Suprapubic skin (tissue), 4 donors: ENCODE results near the gene HAUS7. TPM values are rescaled to one million over a fixed set of nuclear protein-coding genes. Genes with fewer than 3 reads are reported as not detected.

Source experiments
- DNase-seq, 2 donors: peaks; one replicate each; pipeline ENCODE4 v3.0.0-alpha.2; 2019; ENCODE audit warnings: low spot score in 2 of 2
- H3K27ac ChIP-seq: fragments of 200-600 bp; sonication (generic); one replicate; pipeline ENCODE4 v1.5.1; 2019
- H3K27me3 ChIP-seq: fragments of 200-600 bp; sonication (generic); one replicate; pipeline ENCODE4 v1.5.1; 2019
- H3K36me3 ChIP-seq: fragments of 200-600 bp; sonication (generic); one replicate; pipeline ENCODE4 v1.5.1; 2019
- H3K4me1 ChIP-seq: fragments of 200-600 bp; sonication (generic); one replicate; pipeline ENCODE4 v1.5.1; 2019
- H3K4me3 ChIP-seq: fragments of 200-600 bp; sonication (generic); one replicate; pipeline ENCODE4 v1.5.1; 2019; ENCODE audit warnings: mild to moderate bottlenecking
- H3K9me3 ChIP-seq: fragments of 200-600 bp; sonication (generic); one replicate; pipeline ENCODE4 v1.5.1; 2019
- CTCF ChIP-seq, 2 donors: fragments of 200-600 bp in 1 of 2; fragments of 450-650 bp in 1 of 2; sonication (generic) in 1 of 2; IDR thresholded peaks; one replicate each; pipeline ENCODE4 v1.5.1; 2016 to 2019; ENCODE audit warnings: antibody characterized with exemption in 2 of 2, mild to moderate bottlenecking in 1 of 2, moderate library complexity in 1 of 2
- EP300 ChIP-seq: sonication (generic); formaldehyde crosslinking; IDR thresholded peaks from one replicate; pipeline ENCODE4 v1.6.1; 2017; ENCODE audit warnings: antibody characterized with exemption
- POLR2A ChIP-seq, 2 donors: fragments of 450-650 bp; IDR thresholded peaks; one replicate each; pipeline ENCODE4 v1.6.1; 2017; ENCODE audit warnings: antibody characterized with exemption in 2 of 2, mild to moderate bottlenecking in 2 of 2, moderate library complexity in 2 of 2
- POLR2AphosphoS5 ChIP-seq, 3 donors: sonication (generic); formaldehyde crosslinking; IDR thresholded peaks; one replicate each; pipeline ENCODE4 v1.6.1; 2017; ENCODE audit warnings: antibody characterized with exemption in 3 of 3
- WGBS: methylation state at CpG from one replicate; pipeline ENCODE4 v1.1.5; 2018; 5-methylcytosine and 5-hydroxymethylcytosine counted together
- total RNA-seq, 4 donors: library from RNA; depleted of rRNA; stranded (reverse); fragments of >200 nt; gene quantifications; one replicate each; pipeline ENCODE4 v1.1.0, GENCODE V29; 2016

HAUS7 gene
- total RNA-seq, 4 donors from 2014 or later: 16.4 to 43.4 (median 18.9) TPM

- Histone ChIP-seq H3K4me3 (peak within 1 kb of the TSS; percentile 36), H3K27ac (no peak within 1 kb of the TSS), H3K9me3 (no peaks in the 10 kb centered on the region), H3K4me1 (peaks cover 44% of the 10 kb centered on the region), H3K36me3 (no peaks in the 10 kb centered on the region), H3K27me3 (no peaks in the 10 kb centered on the region)
- no peak for DNase-seq
- 40% methylated on average over 21 of the region's 41 CpGs for WGBS
- no peak for TF ChIP-seq POLR2A (IDR thresholded peaks at IDR 0.05)
- no peak for TF ChIP-seq EP300
- no peak for TF ChIP-seq POLR2AphosphoS5 (IDR thresholded peaks at IDR 0.05)
- TF ChIP-seq CTCF (IDR thresholded peaks at IDR 0.05): peak in 1 of 2 donors; percentile 13
Measured at GRCh38 chrX:153494541-153495361, 24.4 kb upstream of the HAUS7 start, which contains the start of gene BGN. Gene BGN (plus strand): TSS chrX:153494980. CDS start chrX:153504632, 9,652 bp downstream.

- Histone ChIP-seq H3K36me3 (no peaks in the 10 kb centered on the region), H3K4me3 (peak overlapping the region; percentile 36), H3K4me1 (peaks cover 38% of the 10 kb centered on the region), H3K27ac (no peak overlapping the region), H3K27me3 (no peaks in the 10 kb centered on the region), H3K9me3 (no peaks in the 10 kb centered on the region)
- TF ChIP-seq CTCF (IDR thresholded peaks at IDR 0.05) (no peak), EP300 (no peak), POLR2AphosphoS5 (IDR thresholded peaks at IDR 0.05) (no peak), POLR2A (IDR thresholded peaks at IDR 0.05) (no peak)
- no peak for DNase-seq
- WGBS: 69% methylated on average over 5 of the region's 12 CpGs
Measured at GRCh38 chrX:153494061-153494460, 23.7 kb upstream of the HAUS7 start.

GRCh38 chrX:153493085-153493484, 22.7 kb upstream of the HAUS7 start:
- WGBS: 77% methylated on average over 11 of the region's 11 CpGs

GRCh38 chrX:153492543-153492942, 22.2 kb upstream of the HAUS7 start:
- no peak for DNase-seq
- Histone ChIP-seq H3K4me1 (peaks cover 45% of the 10 kb centered on the region), H3K27me3 (no peaks in the 10 kb centered on the region), H3K9me3 (no peaks in the 10 kb centered on the region), H3K4me3 (no peak overlapping the region), H3K27ac (no peak overlapping the region), H3K36me3 (no peaks in the 10 kb centered on the region)
- TF ChIP-seq CTCF (IDR thresholded peaks at IDR 0.05) (no peak), EP300 (no peak), POLR2A (IDR thresholded peaks at IDR 0.05) (no peak), POLR2AphosphoS5 (IDR thresholded peaks at IDR 0.05) (no peak)
- 79% methylated on average over 12 of the region's 12 CpGs for WGBS

More at GRCh38 chrX:153493085-153493484, 22.7 kb upstream of the HAUS7 start:
- H3K27me3 ChIP-seq: no peaks in the 10 kb centered on the region
- H3K4me1 ChIP-seq: peaks cover 39% of the 10 kb centered on the region
- no peak for DNase-seq
- no peak overlapping the region for H3K27ac ChIP-seq
- H3K4me3 ChIP-seq: no peak overlapping the region
- H3K9me3 ChIP-seq: no peaks in the 10 kb centered on the region
- TF ChIP-seq POLR2AphosphoS5 (IDR thresholded peaks at IDR 0.05) (no peak), POLR2A (IDR thresholded peaks at IDR 0.05) (no peak)
- no peaks in the 10 kb centered on the region for H3K36me3 ChIP-seq

GRCh38 chrX:153491918-153492317, 21.5 kb upstream of the HAUS7 start:
- Histone ChIP-seq H3K4me3 (no peak overlapping the region), H3K27ac (no peak overlapping the region), H3K4me1 (peaks cover 51% of the 10 kb centered on the region), H3K36me3 (no peaks in the 10 kb centered on the region), H3K27me3 (no peaks in the 10 kb centered on the region), H3K9me3 (no peaks in the 10 kb centered on the region)
- WGBS: 64% methylated on average over 9 of the region's 11 CpGs
- TF ChIP-seq POLR2AphosphoS5 (IDR thresholded peaks at IDR 0.05): no peak
- no peak for DNase-seq

GRCh38 chrX:153491351-153491914, 21.1 kb upstream of the HAUS7 start:
- no peak for TF ChIP-seq CTCF (IDR thresholded peaks at IDR 0.05)
- no peak for TF ChIP-seq POLR2AphosphoS5 (IDR thresholded peaks at IDR 0.05)
- no peak for TF ChIP-seq EP300
- TF ChIP-seq POLR2A (IDR thresholded peaks at IDR 0.05): no peak
- no peak overlapping the region for H3K4me3 ChIP-seq
- H3K27me3 ChIP-seq: no peaks in the 10 kb centered on the region
- DNase-seq: no peak
- no peak overlapping the region for H3K27ac ChIP-seq
- peaks cover 53% of the 10 kb centered on the region for H3K4me1 ChIP-seq
- no peaks in the 10 kb centered on the region for H3K9me3 ChIP-seq
- no peaks in the 10 kb centered on the region for H3K36me3 ChIP-seq
- 64% methylated on average over 4 of the region's 10 CpGs for WGBS
